BE2C (cell line): ENCODE measurements around the gene CYP4F3.

ENCODE experiments used
- DNase-seq: peaks from one replicate; pipeline ENCODE4 v3.0.0-alpha.2; 2020
- H3K27me3 ChIP-seq: fragments of 250-450 bp; sonication (Bioruptor Pico); 2 replicates; pipeline ENCODE4 v1.5.1; 2020; ENCODE audit warnings: mild to moderate bottlenecking
- H3K36me3 ChIP-seq: fragments of 250-450 bp; sonication (Bioruptor Pico); 2 replicates; pipeline ENCODE4 v1.5.1; 2020; ENCODE audit warnings: mild to moderate bottlenecking
- H3K4me1 ChIP-seq: fragments of 250-450 bp; sonication (Bioruptor Pico); 2 replicates; pipeline ENCODE4 v1.5.1; 2020
- H3K4me3 ChIP-seq: 2 replicates; pipeline ENCODE4 v1.5.1; 2011; ENCODE audit warnings: low read depth, low read length
- H3K9me3 ChIP-seq: fragments of 250-450 bp; sonication (Bioruptor Pico); 2 replicates; pipeline ENCODE4 v1.5.1; 2020
- TF ChIP-seq, protein P1 (sequence below): IDR thresholded peaks from 2 replicates; pipeline ENCODE4 v1.5.1; 2012; ENCODE audit warnings: mild to moderate bottlenecking, low read depth, low read length

CYP4F3 gene

DNA sequence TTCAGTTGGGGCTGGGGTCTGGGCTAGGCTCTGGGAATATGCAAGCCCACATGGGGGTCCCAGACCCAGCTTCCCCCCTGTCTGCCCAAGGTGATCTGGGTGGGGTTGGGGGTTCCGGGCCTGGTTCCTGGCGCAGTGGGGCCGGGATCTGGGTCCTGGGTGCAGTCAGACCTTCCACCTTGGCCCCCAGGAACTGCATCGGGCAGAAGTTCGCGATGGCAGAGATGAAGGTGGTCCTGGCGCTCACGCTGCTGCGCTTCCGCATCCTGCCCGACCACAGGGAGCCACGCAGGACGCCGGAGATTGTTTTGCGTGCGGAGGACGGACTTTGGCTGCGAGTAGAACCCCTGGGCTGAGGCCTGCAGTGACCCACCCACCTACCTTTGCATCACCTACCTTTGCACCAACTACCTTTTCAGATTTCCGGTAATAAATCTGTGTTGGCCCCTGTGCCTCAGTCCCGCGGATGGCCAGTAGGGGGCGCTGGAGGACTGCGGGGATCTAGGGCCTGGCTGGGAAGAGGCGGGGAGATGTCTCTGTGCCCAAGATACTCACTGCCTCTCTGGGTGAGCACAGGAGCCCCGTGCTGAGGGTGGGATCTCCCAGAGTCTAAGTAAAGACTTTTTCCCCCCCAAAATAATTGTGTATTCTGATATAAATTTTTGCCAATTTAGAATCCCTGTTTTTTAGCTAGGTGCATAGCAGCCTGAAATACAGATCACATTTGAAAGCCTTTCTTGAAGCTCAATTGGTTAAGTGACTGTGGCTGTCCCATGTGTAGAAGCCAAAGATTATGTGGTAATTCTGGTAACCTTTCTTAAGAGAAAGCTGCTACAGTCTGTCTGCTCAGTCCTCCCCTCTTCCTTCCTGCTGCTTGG is 11.5 kb upstream of the CYP4F3 start:
- Histone ChIP-seq H3K36me3 (no peaks in the 10 kb centered on the region), H3K27me3 (no peaks in the 10 kb centered on the region), H3K4me3 (no peak overlapping the region), H3K4me1 (no peaks in the 10 kb centered on the region), H3K9me3 (no peaks in the 10 kb centered on the region)
- DNase-seq = peak; percentile 80
- TF ChIP-seq, protein P1, sequence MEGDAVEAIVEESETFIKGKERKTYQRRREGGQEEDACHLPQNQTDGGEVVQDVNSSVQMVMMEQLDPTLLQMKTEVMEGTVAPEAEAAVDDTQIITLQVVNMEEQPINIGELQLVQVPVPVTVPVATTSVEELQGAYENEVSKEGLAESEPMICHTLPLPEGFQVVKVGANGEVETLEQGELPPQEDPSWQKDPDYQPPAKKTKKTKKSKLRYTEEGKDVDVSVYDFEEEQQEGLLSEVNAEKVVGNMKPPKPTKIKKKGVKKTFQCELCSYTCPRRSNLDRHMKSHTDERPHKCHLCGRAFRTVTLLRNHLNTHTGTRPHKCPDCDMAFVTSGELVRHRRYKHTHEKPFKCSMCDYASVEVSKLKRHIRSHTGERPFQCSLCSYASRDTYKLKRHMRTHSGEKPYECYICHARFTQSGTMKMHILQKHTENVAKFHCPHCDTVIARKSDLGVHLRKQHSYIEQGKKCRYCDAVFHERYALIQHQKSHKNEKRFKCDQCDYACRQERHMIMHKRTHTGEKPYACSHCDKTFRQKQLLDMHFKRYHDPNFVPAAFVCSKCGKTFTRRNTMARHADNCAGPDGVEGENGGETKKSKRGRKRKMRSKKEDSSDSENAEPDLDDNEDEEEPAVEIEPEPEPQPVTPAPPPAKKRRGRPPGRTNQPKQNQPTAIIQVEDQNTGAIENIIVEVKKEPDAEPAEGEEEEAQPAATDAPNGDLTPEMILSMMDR = peak; percentile 93

DNA sequence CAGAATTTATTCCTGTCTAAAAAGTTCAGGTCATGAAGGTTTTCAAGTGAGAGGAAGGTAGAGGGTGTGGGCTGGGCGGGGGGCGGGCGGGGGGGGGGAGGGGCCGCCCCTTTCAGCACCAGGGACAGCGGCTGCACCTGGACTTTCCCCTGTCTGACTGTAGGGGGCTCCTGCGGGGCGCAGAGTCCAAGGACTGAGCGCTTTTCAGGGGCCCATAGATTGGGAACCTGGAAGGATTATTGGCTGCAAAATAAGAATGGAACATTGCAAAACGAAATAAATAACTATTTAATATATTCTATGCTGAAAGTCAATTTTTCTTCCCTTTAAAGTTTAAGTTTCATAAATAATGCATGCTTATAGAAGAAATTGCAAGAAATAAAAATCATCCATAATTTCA is 8.9 kb upstream of the CYP4F3 start:
- TF ChIP-seq, protein P1 = peak; percentile 40
- Histone ChIP-seq H3K4me1 (no peaks in the 10 kb centered on the region), H3K27me3 (no peaks in the 10 kb centered on the region), H3K36me3 (no peaks in the 10 kb centered on the region), H3K4me3 (no peak overlapping the region), H3K9me3 (no peaks in the 10 kb centered on the region)
- peak; percentile 41 for DNase-seq

DNA sequence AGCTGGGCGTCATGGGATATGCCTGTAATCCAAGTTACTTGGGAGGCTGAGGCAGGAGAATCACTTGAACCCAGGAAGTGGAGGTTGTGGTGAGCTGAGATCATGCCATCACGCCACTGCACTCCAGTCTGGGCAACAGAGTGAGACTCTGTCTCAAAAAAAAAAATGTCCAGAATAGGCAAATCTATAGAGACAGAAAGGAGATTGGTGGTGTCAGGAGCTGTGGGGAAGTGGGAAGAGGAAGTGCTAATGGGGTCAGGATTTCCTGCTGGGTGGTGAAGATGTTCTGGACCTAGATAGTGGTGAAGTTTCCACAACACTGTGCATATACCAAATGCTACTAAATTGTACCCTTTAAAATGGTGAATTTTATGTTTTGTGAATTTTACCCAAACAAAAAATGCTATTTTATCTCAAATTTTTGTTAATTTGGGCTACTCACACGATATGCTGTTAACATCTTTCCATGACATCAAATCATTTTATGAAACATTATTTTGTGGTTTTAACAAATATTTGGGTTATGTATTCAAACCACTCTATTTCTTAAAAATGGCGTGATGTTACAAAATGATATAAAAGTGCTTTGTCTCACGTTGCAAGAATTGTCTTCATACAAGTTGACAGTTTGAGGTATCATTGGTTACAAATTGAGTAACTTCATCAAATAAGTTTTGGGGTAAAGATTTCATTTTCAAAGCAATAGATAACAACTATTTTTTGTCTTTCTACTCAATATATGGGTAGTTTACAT is 7.4 kb upstream of the CYP4F3 start:
- no peak overlapping the region for H3K4me3 ChIP-seq
- no peaks in the 10 kb centered on the region for H3K4me1 ChIP-seq
- DNase-seq = no peak
- H3K9me3 ChIP-seq = no peaks in the 10 kb centered on the region
- H3K27me3 ChIP-seq = no peaks in the 10 kb centered on the region
- TF ChIP-seq, protein P1 = no peak
- no peaks in the 10 kb centered on the region for H3K36me3 ChIP-seq

DNA sequence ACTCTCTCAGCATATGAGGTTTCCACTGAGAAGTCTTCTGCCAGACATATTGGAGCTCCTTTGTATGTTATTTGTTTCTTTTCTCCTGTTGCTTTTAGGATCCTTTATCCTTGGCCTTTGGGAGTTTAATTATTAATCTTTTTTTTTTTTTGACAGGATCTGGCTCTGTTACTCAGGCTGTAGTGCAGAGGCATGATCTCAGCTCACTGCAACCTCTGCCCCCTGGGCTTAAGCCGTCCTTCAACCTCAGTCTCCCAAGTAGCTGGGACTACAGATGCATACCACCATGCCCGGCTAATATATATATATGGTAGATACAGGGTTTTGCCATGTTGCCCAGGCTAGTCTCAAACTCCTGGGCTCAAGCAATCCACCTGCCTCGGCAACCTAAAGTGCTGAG is 6.6 kb upstream of the CYP4F3 start:
- DNase-seq = no peak
- H3K36me3 ChIP-seq = no peaks in the 10 kb centered on the region
- TF ChIP-seq, protein P1 = no peak
- no peak overlapping the region for H3K4me3 ChIP-seq
- H3K4me1 ChIP-seq = no peaks in the 10 kb centered on the region
- H3K27me3 ChIP-seq = no peaks in the 10 kb centered on the region
- no peaks in the 10 kb centered on the region for H3K9me3 ChIP-seq

DNA sequence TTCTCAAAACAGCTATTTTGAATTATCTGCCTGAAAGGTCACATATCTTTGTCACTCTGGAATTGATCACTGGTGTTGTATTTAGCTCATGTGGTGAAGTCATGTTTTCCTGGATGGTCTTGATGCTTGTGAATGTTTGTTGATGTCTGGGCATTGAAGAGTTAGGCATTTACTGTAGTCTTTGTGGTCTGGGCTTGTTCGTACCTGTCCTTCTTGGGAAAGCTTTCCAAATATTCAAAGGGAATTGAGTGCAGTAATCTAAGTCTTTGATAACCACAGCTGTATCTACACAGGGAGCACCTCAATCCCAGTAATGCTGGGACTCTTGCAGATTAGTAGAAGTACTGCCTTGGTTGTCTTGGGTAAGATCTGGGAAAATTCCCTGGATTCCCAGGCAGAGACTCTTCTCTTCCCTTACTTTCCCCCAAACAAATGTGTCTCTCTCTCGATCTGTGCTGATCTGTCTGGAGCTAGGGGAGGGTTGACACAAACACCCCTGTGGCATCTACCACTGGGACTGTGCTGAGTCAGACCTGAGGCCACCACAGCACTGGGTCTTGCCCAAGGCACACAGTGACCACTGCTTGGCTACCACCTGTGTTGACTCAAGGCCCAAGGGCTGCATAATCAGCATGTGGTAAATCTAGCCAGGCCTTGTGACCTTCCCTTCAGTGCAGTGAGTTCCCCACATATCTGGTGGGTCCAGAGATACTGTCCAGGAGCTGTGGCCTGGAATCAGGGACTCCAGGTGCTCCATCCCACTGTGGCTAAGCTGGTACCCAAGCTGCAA is 5.5 kb upstream of the CYP4F3 start:
- TF ChIP-seq, protein P1 = no peak
- DNase-seq = no peak
- no peak overlapping the region for H3K4me3 ChIP-seq
- no peaks in the 10 kb centered on the region for H3K27me3 ChIP-seq
- H3K9me3 ChIP-seq = no peaks in the 10 kb centered on the region
- no peaks in the 10 kb centered on the region for H3K4me1 ChIP-seq
- no peaks in the 10 kb centered on the region for H3K36me3 ChIP-seq
